Measurements from ENCODE around the gene CAPN7. TPM values are rescaled to one million over a fixed set of nuclear protein-coding genes. Genes with fewer than 3 reads are reported as not detected.

Gene CAPN7
- total RNA-seq, 1 experiment from 2014 or later = 27.7 TPM

DNA sequence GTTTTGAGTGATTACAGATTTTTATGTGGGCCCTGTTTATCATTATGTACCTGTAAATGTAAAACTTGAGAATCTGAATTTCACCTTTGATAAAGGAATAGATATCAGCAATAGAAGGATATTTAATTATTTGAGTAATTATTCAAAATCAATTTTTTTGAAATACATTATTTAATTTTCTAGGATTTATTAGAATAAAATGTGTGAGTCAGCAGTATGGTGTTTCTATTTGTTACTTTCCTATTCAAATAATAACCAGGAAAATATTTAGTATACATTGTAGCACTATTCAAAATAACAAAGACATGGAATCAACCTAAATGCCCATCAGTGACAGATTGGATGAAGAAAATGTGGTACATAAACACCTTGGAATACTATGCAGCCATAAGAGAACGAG is 22.1 kb downstream of the CAPN7 start (continued):
- TF ChIP-seq, protein P1, sequence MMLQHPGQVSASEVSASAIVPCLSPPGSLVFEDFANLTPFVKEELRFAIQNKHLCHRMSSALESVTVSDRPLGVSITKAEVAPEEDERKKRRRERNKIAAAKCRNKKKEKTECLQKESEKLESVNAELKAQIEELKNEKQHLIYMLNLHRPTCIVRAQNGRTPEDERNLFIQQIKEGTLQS (IDR thresholded peaks at IDR 0.05) = no peak
- TF ChIP-seq, protein P2, sequence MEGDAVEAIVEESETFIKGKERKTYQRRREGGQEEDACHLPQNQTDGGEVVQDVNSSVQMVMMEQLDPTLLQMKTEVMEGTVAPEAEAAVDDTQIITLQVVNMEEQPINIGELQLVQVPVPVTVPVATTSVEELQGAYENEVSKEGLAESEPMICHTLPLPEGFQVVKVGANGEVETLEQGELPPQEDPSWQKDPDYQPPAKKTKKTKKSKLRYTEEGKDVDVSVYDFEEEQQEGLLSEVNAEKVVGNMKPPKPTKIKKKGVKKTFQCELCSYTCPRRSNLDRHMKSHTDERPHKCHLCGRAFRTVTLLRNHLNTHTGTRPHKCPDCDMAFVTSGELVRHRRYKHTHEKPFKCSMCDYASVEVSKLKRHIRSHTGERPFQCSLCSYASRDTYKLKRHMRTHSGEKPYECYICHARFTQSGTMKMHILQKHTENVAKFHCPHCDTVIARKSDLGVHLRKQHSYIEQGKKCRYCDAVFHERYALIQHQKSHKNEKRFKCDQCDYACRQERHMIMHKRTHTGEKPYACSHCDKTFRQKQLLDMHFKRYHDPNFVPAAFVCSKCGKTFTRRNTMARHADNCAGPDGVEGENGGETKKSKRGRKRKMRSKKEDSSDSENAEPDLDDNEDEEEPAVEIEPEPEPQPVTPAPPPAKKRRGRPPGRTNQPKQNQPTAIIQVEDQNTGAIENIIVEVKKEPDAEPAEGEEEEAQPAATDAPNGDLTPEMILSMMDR (IDR thresholded peaks at IDR 0.05 in 2 of 3, conservative IDR thresholded peaks at IDR 0.05 in 1 of 3; ENCODE audit: borderline replicate concordance in 1 of 3, insufficient read depth in 1 of 3, low read depth in 2 of 3, low read length in 2 of 3) = no peak
- TF ChIP-seq EZH2 (IDR thresholded peaks at IDR 0.05) (no peak), CEBPB (IDR thresholded peaks at IDR 0.05; ENCODE audit: low read depth) (no peak), CBX3 (IDR thresholded peaks at IDR 0.05; ENCODE audit: low read depth) (no peak), YY1 (IDR thresholded peaks at IDR 0.05; ENCODE audit: extremely low read depth, insufficient replicate concordance, low read depth, low read length) (no peak), EZH2phosphoT487 (IDR thresholded peaks at IDR 0.05; ENCODE audit: borderline replicate concordance) (no peak)

DNA sequence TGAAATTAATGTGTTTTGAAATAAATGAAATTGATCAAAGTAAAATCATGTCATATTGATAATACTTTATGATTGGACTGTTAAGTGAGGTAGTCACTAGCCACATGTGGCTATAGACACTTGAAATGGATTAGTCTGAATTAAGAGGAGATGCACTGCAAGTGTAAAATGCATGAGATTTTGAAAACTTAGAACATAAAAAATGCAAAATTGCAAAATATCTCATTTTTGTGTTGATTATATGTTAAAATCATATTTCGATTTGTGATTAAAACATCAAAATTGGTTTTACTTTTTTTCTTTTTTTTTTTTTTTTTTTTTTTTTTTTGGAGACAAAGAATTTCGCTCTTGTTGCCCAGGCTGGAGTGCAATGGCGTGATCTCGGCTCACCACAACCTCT is 23.2 kb downstream of the CAPN7 start:
- intact Hi-C loops (cut with micrococcal nuclease) = no loop called here
- ATAC-seq (no peak), DNase-seq (ENCODE audit: low read depth, low spot score) (no peak)
- no peaks in the 10 kb centered on the region for H3K9me3 ChIP-seq (ENCODE audit: control insufficient read depth in 1 of 2, insufficient read depth in 1 of 2, low read depth in 1 of 2, low read length in 2 of 2)
- TF ChIP-seq ZFX (IDR thresholded peaks at IDR 0.05) (no peak), ZNF274 (IDR thresholded peaks at IDR 0.05; ENCODE audit: low read depth, low read length) (no peak)
- TF ChIP-seq, protein P3, sequence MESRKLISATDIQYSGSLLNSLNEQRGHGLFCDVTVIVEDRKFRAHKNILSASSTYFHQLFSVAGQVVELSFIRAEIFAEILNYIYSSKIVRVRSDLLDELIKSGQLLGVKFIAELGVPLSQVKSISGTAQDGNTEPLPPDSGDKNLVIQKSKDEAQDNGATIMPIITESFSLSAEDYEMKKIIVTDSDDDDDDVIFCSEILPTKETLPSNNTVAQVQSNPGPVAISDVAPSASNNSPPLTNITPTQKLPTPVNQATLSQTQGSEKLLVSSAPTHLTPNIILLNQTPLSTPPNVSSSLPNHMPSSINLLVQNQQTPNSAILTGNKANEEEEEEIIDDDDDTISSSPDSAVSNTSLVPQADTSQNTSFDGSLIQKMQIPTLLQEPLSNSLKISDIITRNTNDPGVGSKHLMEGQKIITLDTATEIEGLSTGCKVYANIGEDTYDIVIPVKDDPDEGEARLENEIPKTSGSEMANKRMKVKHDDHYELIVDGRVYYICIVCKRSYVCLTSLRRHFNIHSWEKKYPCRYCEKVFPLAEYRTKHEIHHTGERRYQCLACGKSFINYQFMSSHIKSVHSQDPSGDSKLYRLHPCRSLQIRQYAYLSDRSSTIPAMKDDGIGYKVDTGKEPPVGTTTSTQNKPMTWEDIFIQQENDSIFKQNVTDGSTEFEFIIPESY (IDR thresholded peaks at IDR 0.05; ENCODE audit: extremely low read depth, insufficient replicate concordance, low read length) = no peak
- no TSS peak for BruUV-seq (replicated peaks)
- no peaks in the 10 kb centered on the region for H4K20me1 ChIP-seq (ENCODE audit: insufficient read depth)
- H3K79me2 ChIP-seq (ENCODE audit: insufficient read depth, low read length) = no peaks in the 10 kb centered on the region
- no peaks in the 10 kb centered on the region for H3K27me3 ChIP-seq (ENCODE audit: insufficient read depth, low read length)
- RAD21 ChIA-PET (ENCODE audit: low non-redundant PET in 1 of 2, low total read pairs in 2 of 2, uncharacterized antibody in 2 of 2, unreplicated experiment in 2 of 2) = no interaction called here
- peaks cover 22 to 39% of the 10 kb centered on the region in 2 experiments for H3K36me3 ChIP-seq (ENCODE audit: control insufficient read depth in 1 of 2, insufficient read depth in 2 of 2, low read length in 2 of 2)
- H3K4me1 ChIP-seq (ENCODE audit: control insufficient read depth in 1 of 2, insufficient read depth in 2 of 2, low read length in 2 of 2) = no peaks in the 10 kb centered on the region
- H3K9me2 ChIP-seq (ENCODE audit: insufficient read depth) = no peaks in the 10 kb centered on the region
- H3K4me2 ChIP-seq (ENCODE audit: low read length) = no peak overlapping the region
- CTCF ChIA-PET = no interaction called here
- no peak overlapping the region for H3K9ac ChIP-seq (ENCODE audit: low read length)
- POLR2A ChIA-PET = no interaction called here
- H2AFZ ChIP-seq (ENCODE audit: low read depth, low read length, poor library complexity, severe bottlenecking) = no peak overlapping the region
- no peak overlapping the region for H3K27ac ChIP-seq (ENCODE audit: low read depth, low read length)
- no peak overlapping the region for H3K4me3 ChIP-seq (replicated peaks in 1 of 2; ENCODE audit: low read depth in 1 of 2, low read length in 2 of 2)
